HG03139 (cell line): ENCODE data around the gene GABRR1.
"Not testable (repeated sequence)": the region's sequence is repeated elsewhere in the genome, so short reads cannot be mapped to it uniquely, and the experiment has no call there.

Experiments
- ATAC-seq: cut with Tn5 transposase; IDR thresholded peaks from one replicate; pipeline ENCODE4 v1.9.1; 2021; ENCODE audit not compliant: unreplicated experiment

GABRR1 gene

GRCh38 chr6:89160331-89161092, 56.6 kb downstream of the GABRR1 start:
- ATAC-seq, result no peak

GRCh38 chr6:89154131-89154530, 63.0 kb downstream of the GABRR1 start:
- ATAC-seq, result no peak

GRCh38 chr6:89148016-89148750, 69.0 kb downstream of the GABRR1 start:
- no peak for ATAC-seq

GRCh38 chr6:89146718-89147700, 70.1 kb downstream of the GABRR1 start:
- no peak for ATAC-seq

DNA sequence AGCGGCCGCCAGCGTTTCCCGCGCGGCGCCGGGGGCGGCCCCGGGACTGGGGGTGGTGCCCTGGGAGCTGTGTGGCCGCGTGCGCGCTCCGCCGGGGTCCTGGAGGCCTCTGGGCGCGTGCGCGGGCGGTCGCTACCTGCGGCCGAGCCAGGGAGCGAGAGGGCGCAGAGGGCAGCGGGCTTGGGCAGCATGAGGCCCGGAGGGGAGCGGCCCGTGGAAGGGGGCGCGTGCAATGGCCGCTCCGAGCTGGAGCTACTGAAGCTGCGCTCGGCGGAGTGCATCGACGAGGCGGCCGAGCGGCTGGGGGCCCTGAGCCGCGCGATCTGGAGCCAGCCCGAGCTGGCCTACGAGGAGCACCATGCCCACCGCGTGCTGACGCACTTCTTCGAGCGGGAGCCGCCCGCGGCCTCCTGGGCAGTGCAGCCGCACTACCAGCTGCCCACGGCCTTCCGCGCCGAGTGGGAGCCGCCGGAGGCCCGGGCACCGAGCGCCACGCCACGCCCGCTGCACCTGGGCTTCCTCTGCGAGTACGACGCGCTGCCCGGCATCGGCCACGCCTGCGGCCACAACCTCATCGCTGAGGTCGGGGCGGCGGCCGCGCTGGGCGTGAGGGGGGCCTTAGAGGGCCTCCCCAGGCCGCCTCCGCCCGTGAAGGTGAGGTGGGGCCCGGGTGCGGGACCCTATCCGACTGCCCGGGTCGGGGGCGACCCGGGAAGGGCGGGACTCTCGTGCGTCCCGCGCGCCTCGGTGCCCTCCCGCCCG, 71.0 kb downstream of the GABRR1 start, which contains the start of gene PM20D2:
PM20D2 (plus strand) TSS at position 100 of the 762 bp plus-strand sequence; CDS start at position 190, 90 bp downstream.
- ATAC-seq, result peak; percentile 63

DNA sequence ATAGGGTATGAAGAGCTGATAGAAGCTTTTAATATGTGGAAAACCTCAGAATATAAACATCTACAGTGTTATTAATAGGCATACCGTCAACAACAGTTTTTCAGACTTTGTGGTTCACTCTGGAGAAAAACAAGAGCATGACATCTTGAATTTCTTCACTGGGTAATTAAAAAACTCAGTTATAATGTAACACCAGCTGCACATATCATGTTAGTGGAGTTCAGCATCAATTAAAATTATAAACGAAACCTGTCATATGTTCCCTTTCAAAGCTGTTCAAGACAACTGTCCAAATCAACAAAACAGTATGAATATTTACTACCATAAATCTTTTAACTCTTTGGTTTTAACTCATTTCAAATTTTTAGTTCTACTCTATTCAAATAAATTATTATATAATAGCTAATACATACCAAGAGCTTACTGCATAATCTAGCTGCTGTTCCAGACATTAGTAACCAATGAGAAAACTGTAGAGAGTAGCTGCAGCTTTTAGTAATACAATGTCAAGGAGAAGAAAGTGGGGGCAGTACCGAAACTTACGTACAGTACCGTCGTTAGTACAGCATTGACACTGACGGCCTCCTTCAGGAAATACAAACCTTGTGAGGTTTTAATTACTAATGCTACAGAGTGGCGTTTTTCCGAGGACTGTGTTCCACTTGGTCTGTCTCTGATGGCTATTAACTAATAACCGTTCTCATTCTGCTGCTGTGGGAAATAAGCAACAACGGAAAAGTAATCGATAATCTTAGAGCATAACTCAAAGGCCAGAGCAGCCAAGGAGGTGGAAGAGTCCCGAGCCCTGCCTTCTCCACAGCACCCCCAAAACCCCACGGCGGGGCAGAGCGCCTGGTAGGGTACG, 71.8 kb downstream of the GABRR1 start:
- ATAC-seq, result peak; percentile 48

- ATAC-seq, result peak; percentile 33
Observed at GRCh38 chr6:89144354-89144906, 72.7 kb downstream of the GABRR1 start.

DNA sequence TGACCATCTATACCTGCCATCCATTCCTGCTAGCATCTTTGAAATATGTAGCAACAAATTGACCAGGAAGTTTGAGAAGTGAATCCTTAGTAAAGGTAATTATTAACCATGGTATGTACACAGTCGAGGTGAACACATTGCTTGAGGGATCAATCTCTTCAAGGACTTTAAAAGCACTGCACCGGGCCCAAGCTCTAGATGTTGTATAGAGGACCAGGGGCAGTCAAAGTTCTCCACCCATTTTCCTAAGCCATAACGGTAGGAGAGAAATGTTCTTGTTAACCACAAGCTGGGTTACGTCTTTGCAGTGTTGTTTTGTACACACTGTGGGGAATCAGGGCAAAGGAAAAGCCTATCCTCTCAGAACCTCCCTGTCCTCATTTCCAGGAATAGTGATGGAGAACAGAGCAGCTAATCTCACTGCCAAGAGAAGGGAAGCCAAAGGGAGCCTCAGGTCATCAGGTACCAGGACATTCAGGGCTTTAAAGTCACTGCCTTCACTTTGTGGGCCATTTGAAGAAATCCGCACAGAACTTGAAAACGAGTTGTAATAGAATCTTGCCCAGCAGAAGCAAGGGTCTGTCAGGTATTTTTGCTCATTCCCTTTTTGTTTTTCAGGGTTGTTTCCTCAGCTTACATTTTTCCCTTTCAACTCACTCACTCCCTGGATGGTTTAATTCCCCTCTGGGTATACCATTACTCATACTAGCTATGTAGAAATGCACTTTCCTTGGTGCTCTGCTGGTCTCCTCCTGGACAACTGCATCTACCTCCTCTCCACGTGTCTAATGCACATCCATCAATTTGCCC, 76.6 kb downstream of the GABRR1 start:
- no peak for ATAC-seq

- no peak for ATAC-seq
Observed at GRCh38 chr6:89139509-89140346, 77.4 kb downstream of the GABRR1 start.

GRCh38 chr6:89138173-89138572, 79.0 kb downstream of the GABRR1 start:
- ATAC-seq, result no peak

DNA sequence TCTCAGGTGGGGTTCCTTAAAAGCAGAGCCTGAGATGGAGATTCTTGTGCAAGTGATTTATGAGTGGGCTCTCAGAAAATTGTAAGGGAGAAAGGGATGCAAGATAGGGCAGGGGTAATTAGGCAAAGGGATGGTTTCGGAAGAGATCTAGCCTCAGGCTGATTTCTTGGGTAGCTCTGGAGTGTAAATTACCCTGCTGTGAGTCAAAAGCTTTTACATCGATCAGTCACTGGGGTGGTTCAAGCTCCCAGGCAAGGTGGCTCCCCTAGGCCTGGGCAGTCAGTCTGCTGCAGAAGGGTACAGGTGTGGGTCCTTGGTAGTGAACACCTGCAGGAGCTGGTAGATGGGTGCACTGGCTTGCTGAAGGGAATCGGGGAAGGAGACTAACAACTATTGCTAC, 82.4 kb downstream of the GABRR1 start:
- no peak for ATAC-seq

- no peak for ATAC-seq
Observed at GRCh38 chr6:89133981-89134380, 83.2 kb downstream of the GABRR1 start.

- no peak for ATAC-seq
Observed at GRCh38 chr6:89132057-89132456, 85.1 kb downstream of the GABRR1 start.

DNA sequence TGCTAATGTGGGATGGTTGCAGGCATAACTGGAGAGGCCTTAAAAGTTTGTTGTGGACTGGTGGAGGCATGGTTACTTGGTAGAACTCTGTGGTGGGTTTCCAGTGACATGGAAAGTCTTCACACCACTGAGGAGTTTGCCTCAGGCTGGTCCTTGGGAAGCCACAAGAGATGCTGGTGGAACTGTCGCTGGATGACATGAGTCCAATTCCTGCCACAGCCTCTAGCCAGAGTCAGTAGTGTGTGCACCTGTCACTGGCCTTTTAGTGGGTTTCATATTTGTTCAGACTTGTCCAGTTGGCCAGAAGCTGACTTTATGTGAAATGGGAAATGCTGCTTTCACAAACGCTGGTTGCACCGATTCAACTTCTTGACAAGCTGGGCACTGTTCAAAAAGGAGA, 85.6 kb downstream of the GABRR1 start:
- no peak for ATAC-seq

DNA sequence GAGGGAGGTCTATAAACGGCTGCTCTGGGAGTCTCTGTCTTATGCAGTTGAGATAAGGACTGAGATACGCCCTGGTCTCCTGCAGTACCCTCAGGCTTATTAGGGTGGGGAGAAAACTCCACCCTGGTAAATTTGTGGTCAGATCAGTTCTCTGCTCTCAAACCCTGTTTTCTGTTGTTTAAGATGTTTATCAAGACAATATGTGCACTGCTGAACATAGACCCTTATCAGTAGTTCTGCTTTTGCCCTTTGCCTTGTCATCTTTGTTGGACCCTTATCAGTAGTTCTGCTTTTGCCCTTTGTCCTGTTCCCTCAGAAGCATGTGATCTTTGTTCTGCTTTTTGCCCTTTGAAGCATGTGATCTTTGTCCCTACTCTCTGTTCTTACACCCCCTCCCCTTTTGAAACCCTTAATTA, 88.9 kb downstream of the GABRR1 start:
- not testable (repeated sequence) for ATAC-seq
